HG03439 (cell line): ENCODE results near the gene DNAH6.
"Not testable (repeated sequence)": the region's sequence is repeated elsewhere in the genome, so short reads cannot be mapped to it uniquely, and the experiment has no call there.

ENCODE experiments used
- ATAC-seq: cut with Tn5 transposase; IDR thresholded peaks from one replicate; pipeline ENCODE4 v1.9.1; 2021; ENCODE audit warnings: mild to moderate bottlenecking, moderate library complexity; ENCODE audit not compliant: unreplicated experiment

Gene DNAH6

DNA sequence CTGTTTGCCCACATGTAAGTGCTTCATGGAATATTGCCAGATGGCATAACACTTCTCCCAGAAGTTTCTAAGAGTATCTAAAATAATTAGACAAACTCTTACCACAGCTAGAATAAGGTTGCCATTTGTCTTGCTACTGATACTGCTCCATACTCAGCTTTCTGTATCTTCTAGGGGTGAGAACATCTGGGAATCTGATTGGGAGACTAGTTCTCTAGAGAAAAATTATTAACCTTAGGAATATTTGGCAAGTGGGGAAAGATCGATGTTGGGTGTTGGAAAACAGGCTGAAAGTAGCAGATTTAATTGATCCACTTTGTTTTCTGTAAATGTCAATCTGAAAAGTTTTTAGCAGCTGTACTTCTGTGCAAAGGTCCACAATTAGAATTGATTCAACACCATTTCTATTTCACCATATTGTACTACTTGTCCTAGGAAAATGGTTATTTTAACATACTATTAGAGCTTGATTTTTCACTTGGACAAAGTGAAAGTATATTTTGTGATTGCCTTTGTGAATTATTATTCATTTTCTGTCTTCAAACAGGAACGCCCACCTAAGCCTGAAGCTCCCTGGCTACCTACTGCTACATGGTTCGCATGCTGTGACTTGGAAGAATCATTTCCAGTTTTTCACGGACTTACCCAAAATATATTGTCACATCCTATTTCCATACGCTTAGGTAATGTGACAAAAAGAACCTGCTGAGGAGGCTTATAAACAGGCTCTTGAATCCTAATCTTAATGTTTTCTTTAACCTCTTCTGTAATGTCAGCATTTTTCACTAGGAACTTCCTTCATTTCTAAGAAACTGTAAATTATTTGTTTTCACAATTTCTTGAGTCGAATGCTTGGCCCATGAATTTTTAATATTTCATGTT, 216.8 kb downstream of the DNAH6 start:
- no peak for ATAC-seq

DNA sequence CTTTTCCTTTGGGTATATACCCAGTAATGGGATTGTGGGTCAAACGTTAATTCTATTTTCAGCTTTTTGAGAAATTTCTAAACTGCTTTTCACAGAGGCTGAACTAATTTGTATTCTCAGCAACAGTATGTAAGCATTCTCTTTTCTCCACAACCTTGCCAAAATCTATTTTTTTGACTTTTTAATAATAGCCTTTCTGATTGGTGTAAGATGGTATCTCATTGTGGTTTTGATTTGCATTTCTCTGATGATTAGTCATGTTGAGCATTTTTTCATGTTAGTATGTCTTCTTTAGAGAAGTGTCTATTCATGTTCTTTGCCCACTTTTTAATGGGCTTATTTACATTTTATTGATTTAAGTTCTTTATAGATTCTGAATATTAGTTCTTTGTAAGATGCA, 219.1 kb downstream of the DNAH6 start:
- no peak for ATAC-seq

DNA sequence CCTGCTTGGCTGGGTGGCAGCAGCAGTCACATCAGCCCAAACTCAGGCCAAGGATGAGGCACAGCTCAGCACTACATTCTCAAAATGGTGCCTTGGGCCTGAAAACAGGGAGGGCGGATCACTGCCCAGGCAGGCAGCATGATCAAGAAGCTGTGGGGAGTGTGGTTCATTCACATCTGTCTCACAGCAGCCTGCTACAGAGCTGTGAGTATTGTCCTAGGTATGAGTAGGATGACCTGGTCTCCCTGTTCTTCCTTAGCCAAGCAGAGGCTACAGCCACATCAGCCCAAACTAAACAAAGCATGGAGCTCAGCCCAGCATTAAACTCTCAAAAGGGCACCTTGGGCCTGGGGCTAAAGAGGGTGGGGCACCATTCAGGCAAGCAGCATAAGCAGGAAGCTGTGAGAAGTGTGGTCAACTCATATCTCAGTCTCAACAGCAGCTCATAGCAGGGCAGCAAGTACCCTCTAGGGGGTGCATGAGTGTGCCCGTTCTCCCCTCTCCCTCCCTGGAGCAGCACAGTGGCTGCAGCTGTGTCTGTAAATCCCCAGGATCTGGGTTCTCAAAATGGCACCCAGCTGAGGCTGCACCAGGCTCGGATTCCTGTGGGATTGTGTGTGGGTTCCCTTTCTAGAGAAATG, 225.0 kb downstream of the DNAH6 start:
- ATAC-seq = peak; percentile 97

DNA sequence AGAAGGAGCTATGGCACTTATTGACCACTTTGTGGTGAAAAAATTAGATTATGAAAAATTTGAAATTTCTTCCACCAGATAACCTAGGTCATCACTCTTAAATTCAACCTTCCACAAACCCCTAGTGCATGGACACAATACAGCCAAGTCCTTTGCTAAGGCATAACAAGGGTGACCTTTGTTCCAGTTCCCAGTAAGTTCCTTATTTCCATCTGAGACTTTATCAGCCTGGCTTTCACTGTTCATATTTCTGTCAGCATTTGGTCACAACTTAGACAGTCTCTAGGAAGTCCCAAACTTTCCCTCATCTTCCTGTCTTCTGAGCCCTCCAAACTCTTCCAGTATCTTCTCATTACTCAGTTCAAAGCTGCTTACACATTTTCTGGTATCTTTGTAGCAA, 232.0 kb downstream of the DNAH6 start:
- no peak for ATAC-seq

DNA sequence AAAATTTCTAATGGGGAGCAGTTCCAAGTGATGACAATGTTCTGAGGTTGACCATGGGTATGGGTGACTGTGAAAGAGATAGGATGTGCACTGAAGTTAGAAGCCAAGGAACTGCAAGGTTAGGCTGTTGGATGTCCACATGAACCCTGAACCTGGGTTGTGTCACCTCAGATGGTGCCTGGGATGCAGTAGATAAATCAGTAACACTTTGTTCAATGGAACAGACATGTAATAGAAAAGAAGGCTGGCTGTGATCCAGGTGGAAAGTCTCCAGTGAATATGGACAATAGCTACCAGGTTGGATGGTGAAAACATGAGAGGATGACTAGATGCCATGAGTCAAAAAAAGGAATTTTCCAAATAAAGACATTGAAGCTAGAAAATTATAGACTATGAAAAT, 233.1 kb downstream of the DNAH6 start:
- no peak for ATAC-seq

DNA sequence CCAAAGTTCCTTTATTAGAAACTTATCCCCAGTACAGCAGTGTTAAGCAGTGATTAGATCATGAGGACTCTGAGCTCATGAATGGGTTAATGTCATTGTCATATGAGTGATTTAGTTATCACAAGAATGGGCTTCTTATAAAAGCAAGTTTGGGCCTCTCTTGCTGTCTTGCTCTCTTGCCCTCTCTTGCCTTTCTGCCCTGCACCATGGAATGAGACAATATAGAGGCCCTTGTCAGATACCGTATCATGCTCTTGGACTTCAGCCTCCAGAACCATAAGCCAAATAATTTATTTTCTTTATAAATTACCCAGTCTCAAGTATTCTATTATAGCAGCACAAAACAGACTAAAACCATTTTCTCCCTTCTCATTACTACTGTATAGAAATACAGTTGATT, 238.8 kb downstream of the DNAH6 start:
- no peak for ATAC-seq

DNA sequence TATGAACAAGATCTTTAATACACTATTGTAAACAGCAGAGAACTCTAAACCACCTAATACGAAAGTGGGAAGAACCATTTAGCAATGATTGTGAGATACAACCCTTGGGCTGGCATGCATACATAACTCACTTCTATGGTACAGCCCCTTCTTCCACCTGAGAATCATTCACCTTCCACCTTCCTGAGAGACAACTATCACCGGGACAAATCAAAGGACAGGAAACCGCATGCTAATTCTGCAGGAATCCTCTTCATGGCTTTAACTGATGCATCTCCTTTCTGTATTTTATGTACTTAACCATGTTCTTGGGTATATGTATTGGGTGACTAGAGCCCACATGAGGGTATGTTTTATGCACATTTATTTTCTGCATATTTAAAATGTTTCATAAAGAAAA, 241.3 kb downstream of the DNAH6 start:
- no peak for ATAC-seq

DNA sequence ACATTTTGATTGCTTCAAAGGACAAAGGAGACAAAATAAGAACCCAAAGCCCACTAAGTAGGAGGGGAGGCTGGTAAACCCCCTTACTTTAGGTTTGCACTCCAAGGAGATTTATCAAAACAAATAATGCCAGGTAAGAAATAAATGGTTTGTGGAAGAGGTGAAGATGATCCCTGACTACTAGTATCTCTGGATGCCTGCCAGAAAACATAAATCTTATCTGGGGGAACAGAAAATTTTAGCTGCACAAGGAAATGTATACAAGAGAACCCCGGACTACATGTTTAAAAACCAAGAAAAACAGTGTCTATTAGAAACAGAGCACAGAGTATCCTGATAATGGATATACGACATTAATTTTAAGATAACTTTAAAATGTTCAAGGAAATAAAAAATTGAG, 250.5 kb downstream of the DNAH6 start:
- no peak for ATAC-seq

DNA sequence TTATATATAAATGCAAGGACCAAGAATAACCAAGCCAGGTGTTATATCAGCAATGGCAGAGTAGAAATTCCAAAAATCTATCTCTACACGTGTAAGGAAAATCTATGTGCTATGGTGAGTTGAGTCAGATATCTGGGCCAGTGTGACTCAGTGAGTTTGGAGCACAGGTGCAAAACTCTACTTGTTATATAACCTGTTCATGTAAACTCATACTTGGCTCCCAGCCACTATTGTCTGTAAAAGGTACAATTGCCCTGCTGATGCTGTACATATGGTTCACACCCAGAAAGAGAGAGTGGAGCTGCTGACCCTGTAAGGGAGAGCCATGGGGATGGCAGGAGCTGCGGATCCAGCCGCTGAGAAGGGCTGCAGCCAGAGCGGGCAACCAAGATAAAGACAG, 252.5 kb downstream of the DNAH6 start:
- ATAC-seq = no peak

DNA sequence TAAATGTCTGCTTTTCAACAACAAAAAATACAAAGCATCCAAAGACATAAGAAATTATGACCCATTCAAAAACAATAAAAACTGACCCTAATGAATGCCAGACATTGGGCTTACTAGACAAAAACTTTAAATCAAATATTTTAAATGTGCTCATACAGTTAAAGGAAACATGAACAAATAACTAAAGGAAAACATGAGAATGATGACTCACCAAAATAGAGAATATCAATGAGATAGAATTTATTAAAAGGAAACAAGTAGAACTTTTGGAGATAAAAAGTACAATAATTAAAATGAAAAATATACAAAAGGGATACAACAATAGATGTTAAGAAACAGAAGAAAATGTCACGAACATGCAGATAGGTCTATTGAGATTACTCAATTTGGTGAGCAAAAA, 254.0 kb downstream of the DNAH6 start:
- ATAC-seq = no peak

DNA sequence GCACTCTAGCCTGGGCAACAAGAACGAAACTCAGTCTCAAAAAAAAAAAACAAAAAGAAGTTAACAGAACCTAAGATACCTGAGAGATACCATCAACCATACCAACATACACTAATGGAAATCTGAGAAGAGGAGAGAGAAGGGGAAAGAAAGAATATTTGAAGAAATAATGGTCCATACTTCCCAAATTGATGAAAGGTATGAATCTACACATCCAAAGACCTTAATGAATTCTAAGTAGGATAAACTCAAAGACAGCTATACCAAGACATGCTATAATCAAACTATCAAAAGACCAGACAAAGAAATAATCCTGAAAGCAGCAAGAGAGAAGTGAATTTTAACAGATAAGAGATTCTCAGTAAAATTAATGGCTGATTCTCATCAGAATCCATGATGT, 255.0 kb downstream of the DNAH6 start:
- ATAC-seq = no peak

DNA sequence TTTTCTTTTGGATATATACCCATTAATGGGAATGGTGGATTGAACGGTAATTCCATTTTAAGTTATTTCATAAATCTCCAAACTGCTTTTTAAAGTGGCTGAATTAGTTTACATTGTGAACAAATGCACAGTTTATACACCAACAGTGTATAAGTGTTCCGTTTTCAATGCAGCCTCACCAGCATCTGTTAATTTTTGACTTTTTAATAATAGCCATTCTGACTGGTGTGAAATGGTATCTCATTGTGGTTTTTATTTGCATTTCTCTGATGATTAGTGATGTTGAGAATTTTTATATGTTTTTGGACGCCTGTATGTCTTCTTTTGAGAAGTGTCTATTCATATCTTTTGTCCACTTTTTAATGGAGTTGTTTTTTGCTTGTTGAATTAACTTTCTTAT, 257.3 kb downstream of the DNAH6 start:
- not testable (repeated sequence) for ATAC-seq

DNA sequence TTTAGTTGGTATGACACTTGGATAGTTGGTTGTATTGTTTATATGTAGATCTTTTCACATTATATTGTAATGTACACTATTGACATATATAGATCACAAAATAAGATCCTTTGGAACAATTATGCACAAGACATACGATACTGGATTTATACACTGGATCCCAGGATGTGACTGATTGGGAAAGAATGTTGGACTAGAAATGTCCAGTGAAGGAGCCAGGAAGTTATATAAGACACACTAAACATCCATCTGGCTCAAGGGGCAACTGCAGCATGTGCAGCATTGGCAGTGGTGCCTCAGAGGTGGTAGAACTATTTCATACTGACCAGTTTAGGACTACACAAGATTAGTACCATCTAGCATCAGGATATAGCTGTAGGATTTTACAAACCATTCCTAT, 259.7 kb downstream of the DNAH6 start:
- ATAC-seq = no peak

DNA sequence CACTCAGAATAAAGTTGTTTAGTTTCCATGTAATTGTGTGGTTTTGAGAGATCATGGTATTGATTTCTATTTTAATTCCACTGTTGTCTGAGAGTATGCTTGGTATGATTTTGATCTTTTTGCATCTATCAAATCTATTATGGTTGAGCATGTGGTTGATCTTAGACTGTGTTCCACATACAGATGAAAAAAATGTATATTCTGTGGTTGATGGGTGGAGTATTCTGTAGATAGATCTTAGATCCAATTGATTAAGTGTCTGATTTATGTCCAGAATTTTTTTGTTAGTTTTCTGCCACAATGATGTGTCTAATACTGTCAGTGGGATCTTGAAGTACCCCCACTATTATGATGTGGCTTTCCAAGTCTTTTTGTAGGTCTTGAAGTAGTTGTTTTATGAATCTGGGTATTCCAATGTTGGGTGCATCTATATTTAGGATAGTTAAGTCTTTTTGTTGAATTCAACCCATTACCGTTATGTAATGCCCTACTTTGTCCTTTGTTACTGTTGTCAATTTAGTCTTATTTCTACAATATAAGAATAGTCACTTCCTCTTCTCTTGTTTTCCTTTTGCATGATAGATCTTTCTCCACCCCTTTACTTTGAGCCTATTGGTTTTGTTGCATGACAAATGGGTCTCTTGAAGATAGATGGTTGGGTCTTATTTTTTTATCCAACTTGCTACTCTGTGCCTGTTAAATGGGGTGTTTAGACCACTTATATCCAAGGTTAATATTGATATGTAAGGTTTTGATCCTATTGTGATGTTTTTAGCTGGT, 262.8 kb downstream of the DNAH6 start:
- ATAC-seq = no peak

DNA sequence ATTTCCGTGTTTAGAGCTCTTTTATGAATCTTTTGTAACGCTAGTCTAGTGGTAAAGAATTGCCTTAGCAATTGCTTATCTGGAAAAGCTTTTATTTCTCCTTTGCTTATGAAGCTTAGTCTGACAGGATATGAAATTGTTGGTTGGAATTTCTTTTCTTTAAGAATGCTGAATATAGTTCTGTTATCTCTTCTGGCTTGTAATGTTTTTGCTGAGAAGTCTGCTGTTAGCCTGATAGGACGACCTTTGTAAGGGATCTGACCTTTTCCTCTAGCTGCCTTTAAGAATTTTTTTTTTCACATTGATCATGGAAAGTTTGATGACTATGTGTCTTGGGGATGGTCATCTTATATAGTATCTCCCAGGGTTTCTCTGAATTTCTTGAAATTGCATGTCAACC, 263.5 kb downstream of the DNAH6 start:
- ATAC-seq = no peak

DNA sequence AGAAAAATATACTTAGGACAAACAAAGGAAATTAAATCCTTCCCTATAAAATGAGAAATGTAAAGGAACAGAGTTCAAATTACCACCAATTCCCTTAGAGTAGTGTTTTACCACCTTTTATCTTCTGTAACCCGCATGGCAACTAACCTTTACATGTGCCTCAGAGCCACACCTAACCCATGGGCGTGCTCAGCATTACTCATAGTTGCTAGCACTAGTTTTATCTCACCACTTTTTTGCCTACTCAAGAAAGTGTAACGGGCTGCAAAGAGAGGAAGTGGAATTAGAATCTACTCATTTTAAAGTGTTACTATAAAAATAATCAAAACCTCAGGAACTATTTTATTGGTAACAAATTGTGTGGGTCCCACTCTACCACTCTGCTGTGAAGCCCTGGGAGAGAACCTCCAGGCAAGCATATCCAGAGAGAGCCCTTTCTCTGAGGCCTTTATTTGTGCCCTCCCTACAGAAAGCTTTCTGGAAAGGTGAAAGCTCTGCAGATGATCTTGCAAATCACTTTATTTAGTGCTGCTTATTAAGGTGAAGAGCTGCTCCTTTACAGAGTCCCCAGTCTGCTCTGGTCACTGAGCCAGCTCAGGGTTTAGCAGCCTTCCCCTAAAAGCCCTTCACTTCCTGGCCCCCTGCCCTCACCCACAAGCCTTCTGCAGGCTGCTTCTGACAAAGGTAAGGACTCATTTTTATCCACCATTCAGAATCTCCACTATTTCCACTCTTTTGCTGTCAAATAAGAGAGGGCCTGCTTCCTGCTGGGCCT, 265.8 kb downstream of the DNAH6 start:
- peak; percentile 70 for ATAC-seq

DNA sequence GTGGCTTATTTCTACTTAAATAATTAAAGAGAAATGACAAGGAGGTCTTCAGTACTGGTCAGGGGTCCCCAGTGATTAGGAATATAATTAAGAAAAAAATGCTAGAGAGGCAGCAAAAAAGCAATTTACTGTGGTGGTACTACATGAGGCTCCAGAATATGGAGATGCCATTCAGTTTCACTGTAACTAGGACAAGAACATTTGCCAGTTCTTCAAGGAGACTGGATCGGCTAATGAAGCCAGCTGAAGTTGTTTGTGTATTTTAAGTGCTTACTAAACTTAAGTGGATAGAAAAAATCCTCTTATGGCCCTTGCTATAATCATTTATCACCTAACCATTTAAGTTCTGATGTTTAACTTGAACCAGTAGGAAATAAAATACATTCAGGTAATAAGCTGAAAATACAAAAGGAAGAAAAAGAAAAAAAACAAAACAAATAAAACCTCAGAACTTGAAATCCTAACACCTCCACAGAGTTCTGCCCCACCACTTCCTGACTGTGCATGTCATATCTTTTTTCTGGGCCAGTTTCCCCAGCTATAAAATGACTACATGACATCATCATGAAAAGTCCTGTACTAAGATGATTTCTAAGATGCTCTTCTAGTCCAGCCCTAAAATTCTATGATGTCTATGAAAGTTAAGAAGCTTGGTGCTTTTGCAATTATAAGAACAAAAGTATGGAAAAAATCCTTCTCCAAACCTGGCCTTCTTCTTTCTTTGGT, 266.6 kb downstream of the DNAH6 start:
- no peak for ATAC-seq

DNA sequence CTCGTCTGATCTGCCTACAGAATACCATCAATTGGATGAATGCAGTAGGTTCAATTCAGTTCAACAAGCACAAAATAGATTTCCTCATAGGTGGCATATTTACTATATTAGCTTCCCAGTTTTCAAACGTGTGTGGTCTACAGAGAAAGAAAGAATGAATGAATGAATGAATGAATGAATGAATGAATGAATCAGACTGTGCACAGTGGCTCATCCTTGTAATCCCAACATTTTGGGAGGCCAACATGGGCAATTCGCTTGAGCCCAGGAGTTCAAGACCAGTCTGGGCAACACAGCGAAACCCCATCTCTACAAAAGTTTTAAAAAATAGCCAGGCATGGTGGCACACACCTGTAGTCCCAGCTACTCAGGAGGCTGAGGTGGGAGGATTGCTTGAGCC, 269.7 kb downstream of the DNAH6 start:
- no peak for ATAC-seq

DNA sequence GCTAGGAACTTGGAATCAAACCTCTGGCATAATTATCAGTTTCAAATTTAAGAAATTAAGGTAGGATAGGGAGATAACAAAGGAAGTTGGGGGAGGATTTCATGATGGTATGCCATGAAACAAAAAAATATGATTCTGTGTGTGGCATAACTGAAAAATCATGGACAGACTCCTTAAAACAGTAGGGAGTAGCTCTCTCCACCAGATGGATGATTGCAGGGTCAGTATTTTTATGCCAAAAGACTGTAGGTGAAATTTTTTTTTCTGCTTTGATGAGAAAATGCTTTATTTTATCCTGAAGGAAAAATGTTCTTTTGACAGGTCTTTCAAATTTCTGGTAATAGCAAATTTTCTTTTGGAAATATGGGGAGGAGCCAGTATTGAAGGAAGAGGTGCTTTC, 270.3 kb downstream of the DNAH6 start:
- ATAC-seq = no peak

DNA sequence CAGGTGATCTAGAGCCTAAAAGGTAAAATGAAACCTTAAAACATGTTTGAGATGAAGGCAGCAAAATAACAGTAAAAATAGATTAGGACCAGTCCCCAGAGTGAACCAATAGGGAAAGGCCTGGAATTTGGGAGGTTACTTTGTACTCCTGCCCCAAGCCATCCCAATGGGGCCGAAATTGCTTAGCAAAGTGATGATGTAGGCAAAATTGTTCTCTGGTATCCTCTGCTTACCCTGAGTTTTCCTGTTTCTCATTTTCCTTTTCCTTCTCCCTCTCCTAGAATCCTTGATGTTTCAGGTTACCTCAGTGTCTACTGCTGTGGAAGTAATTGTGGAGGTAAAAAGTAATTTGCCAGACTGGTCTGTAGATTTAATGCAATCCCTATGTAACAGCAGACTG, 271.7 kb downstream of the DNAH6 start:
- no peak for ATAC-seq
